PC-3 (cell line): ENCODE data around the gene HIPK2. TPM values are rescaled to one million over a fixed set of nuclear protein-coding genes. Genes with fewer than 3 reads are reported as not detected.

Experiments used
- ATAC-seq: fragments of 200-7000 bp; cut with Tn5 transposase; 2 replicates; pipeline ENCODE4 v1.9.1; 2020; ENCODE audit warnings: mild to moderate bottlenecking, moderate library complexity
- BruUV-seq: library from RNA; stranded (reverse); fragments of 400-500 nt; replicated peaks from 2 replicates; lab custom pipeline; 2021; lab: Mats Ljungman, UMichigan
- CTCF ChIA-PET: fragments of 300-600 bp; sonication (Branson Sonifier 250); formaldehyde crosslinking; loops from one replicate; lab custom pipeline; 2022; ENCODE audit warnings: antibody characterized with exemption; lab: Charles Lee
- POLR2A ChIA-PET: fragments of 300-600 bp; sonication (Branson Sonifier 250); formaldehyde crosslinking; loops from one replicate; lab custom pipeline; 2022; ENCODE audit warnings: antibody characterized with exemption; ENCODE audit not compliant: unreplicated experiment; lab: Charles Lee
- DNase-seq: peaks from one replicate; pipeline ENCODE4 v3.0.0-alpha.2; 2015
- H2AFZ ChIP-seq: fragments of 300-600 bp; sonication (generic); 2 replicates; pipeline ENCODE4 v1.6.0; 2016; ENCODE audit warnings: antibody characterized with exemption, low read length
- H3F3A ChIP-seq: fragments of 300-600 bp; sonication (generic); one replicate; pipeline ENCODE4 v1.6.0; 2017; ENCODE audit warnings: antibody characterized with exemption, low read length, control low read depth, mild to moderate bottlenecking; ENCODE audit not compliant: unreplicated experiment
- H3K27ac ChIP-seq: fragments of 300-600 bp; sonication (generic); 2 replicates; pipeline ENCODE4 v1.5.1; 2016; ENCODE audit warnings: mild to moderate bottlenecking, low read length
- H3K27me3 ChIP-seq: fragments of 300-600 bp; sonication (generic); 2 replicates; pipeline ENCODE4 v1.6.1; 2016; ENCODE audit warnings: low read length, mixed read lengths
- H3K36me3 ChIP-seq: fragments of 300-600 bp; sonication (generic); 2 replicates; pipeline ENCODE4 v1.6.1; 2016; ENCODE audit warnings: low read depth, mixed run types, low read length, mixed read lengths
- H3K4me1 ChIP-seq: fragments of 300-600 bp; sonication (generic); 2 replicates; pipeline ENCODE4 v1.5.1; 2016; ENCODE audit warnings: low read length; ENCODE audit not compliant: insufficient read depth
- H3K4me2 ChIP-seq: fragments of 300-600 bp; sonication (generic); 2 replicates; pipeline ENCODE4 v1.6.0; 2016; ENCODE audit warnings: low read length
- H3K4me3 ChIP-seq: fragments of 300-600 bp; sonication (generic); 2 replicates; pipeline ENCODE4 v1.5.1; 2016; ENCODE audit warnings: mild to moderate bottlenecking, low read length, mixed read lengths
- H3K79me2 ChIP-seq: fragments of 300-600 bp; sonication (generic); 2 replicates; pipeline ENCODE4 v1.6.1; 2017; ENCODE audit warnings: low read length, mixed read lengths
- H3K9ac ChIP-seq: fragments of 300-600 bp; sonication (generic); 2 replicates; pipeline ENCODE4 v1.6.0; 2016; ENCODE audit warnings: mild to moderate bottlenecking, low read length
- H3K9me2 ChIP-seq: fragments of 300-600 bp; sonication (generic); replicated peaks from 2 replicates; pipeline ENCODE4 v1.6.1; 2016; ENCODE audit warnings: mixed run types, low read length, mixed read lengths
- H3K9me3 ChIP-seq: fragments of 300-600 bp; sonication (generic); 2 replicates; pipeline ENCODE4 v1.6.1; 2016; ENCODE audit warnings: low read length, mixed read lengths
- H4K20me1 ChIP-seq: fragments of 300-600 bp; sonication (generic); 2 replicates; pipeline ENCODE4 v1.6.1; 2016; ENCODE audit warnings: low read length, mixed read lengths
- CTCF ChIP-seq: fragments of 300-600 bp; sonication (generic); conservative IDR thresholded peaks from 2 replicates; pipeline ENCODE4 v1.5.1; 2017; ENCODE audit warnings: antibody characterized with exemption, low read depth, mild to moderate bottlenecking, low read length
- EZH2 ChIP-seq: fragments of 300-600 bp; sonication (generic); IDR thresholded peaks from one replicate; pipeline ENCODE4 v1.6.1; 2017; ENCODE audit warnings: antibody characterized with exemption, mild to moderate bottlenecking, low read length; ENCODE audit not compliant: unreplicated experiment
- EZH2phosphoT487 ChIP-seq: fragments of 300-600 bp; sonication (generic); IDR thresholded peaks from 2 replicates; pipeline ENCODE4 v1.6.1; 2018; ENCODE audit warnings: mild to moderate bottlenecking, antibody characterized with exemption, low read length, borderline replicate concordance
- intact Hi-C: fragments of 100-400 bp; cut with micrococcal nuclease; formaldehyde crosslinking; loops from 2 replicates; pipeline ENCODE4 v1.9.0; 2023
- total RNA-seq: library from RNA; depleted of rRNA; stranded (reverse); fragments of >200 nt; gene quantifications from 2 replicates; pipeline ENCODE4 v1.2.3, GENCODE V29; 2014

Gene HIPK2
- total RNA-seq, 1 experiment from 2014 or later: 38.1 TPM

DNA sequence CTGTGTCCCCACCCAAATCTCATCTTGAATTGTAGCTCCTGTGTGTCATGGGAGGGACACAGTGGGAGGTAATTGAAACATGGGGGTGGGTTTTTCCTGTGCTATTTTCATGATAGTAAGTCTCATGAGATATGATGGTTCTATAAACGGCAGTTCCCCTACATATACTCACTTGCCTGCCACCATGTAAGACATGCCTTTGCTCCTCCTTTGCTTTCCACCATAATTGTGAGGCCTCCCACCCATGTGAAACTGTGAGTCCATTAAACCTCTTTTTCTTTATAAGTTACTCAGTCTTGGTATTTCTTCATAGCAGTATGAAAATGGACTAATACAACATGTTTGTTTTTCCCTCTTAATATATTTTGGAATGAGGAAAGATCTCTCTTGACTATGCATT lies 26.8 kb upstream of the HIPK2 start:
- no peak for ATAC-seq
- intact Hi-C loops: no loop called here
- no peak overlapping the region for H2AFZ ChIP-seq
- H3K27ac ChIP-seq: no peak overlapping the region
- no peaks in the 10 kb centered on the region for H3F3A ChIP-seq
- ChIA-PET CTCF (no interaction called here), POLR2A (no interaction called here)
- H3K9me3 ChIP-seq: no peaks in the 10 kb centered on the region
- no TSS peak for BruUV-seq
- H3K4me1 ChIP-seq: no peaks in the 10 kb centered on the region
- DNase-seq: no peak
- no peaks in the 10 kb centered on the region for H4K20me1 ChIP-seq
- TF ChIP-seq EZH2phosphoT487 (no peak), CTCF (no peak), EZH2 (no peak)
- H3K9ac ChIP-seq: no peak overlapping the region
- no peak overlapping the region for H3K4me3 ChIP-seq
- H3K4me2 ChIP-seq: no peak overlapping the region
- H3K79me2 ChIP-seq: no peaks in the 10 kb centered on the region
- no peaks in the 10 kb centered on the region for H3K27me3 ChIP-seq
- H3K9me2 ChIP-seq: no peaks in the 10 kb centered on the region
- no peaks in the 10 kb centered on the region for H3K36me3 ChIP-seq

- no peak overlapping the region for H3K4me2 ChIP-seq
- DNase-seq: peak; percentile 28
- H2AFZ ChIP-seq: no peak overlapping the region
- H3K36me3 ChIP-seq: no peaks in the 10 kb centered on the region; the same call in 1 of the 2 replicates
- no peaks in the 10 kb centered on the region for H4K20me1 ChIP-seq
- POLR2A ChIA-PET: no interaction called here
- no peak overlapping the region for H3K4me3 ChIP-seq
- no peaks in the 10 kb centered on the region for H3K79me2 ChIP-seq
- H3K27ac ChIP-seq: no peak overlapping the region
- intact Hi-C loops: no loop called here
- no peak for TF ChIP-seq EZH2
- no peak for TF ChIP-seq CTCF
- TF ChIP-seq EZH2phosphoT487: no peak
- no peak overlapping the region for H3K9ac ChIP-seq
- no peaks in the 10 kb centered on the region for H3K4me1 ChIP-seq
- H3K27me3 ChIP-seq: no peaks in the 10 kb centered on the region
- no peaks in the 10 kb centered on the region for H3F3A ChIP-seq
- no peaks in the 10 kb centered on the region for H3K9me2 ChIP-seq
- ATAC-seq: peak; percentile 59
- no peaks in the 10 kb centered on the region for H3K9me3 ChIP-seq
- BruUV-seq: no TSS peak
- CTCF ChIA-PET: no interaction called here
Measured at GRCh38 chr7:139799586-139799985, 21.8 kb upstream of the HIPK2 start.

DNA sequence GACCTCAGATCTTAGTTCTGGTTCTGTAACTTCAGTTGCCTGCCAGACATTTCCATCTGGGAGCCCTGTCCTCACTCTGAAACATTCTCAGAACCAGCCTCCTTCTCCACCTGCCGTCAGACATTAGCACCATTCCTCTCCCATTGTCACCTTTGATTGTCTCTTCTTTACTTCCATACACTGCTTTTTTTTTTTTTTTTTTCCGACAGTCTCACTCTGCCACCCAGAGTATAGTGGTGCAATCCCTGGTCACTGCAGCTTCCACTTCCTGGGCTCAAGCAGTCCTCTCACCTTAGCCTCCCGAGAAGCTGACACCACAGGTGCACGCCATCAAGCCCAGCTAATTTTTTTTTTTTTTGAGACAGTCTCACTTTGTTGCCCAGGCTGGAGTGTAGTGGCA lies 21.1 kb upstream of the HIPK2 start:
- intact Hi-C loops: no loop called here
- TF ChIP-seq EZH2phosphoT487: no peak
- TF ChIP-seq EZH2: no peak
- no peak for TF ChIP-seq CTCF
- BruUV-seq: no TSS peak

More for the DNA sequence above, 21.1 kb upstream of the HIPK2 start:
- Histone ChIP-seq H3K27ac (no peak overlapping the region), H3K4me1 (no peaks in the 10 kb centered on the region), H2AFZ (no peak overlapping the region), H3K27me3 (no peaks in the 10 kb centered on the region), H3K36me3 (no peaks in the 10 kb centered on the region; the same call in 1 of the 2 replicates), H4K20me1 (no peaks in the 10 kb centered on the region), H3F3A (no peaks in the 10 kb centered on the region), H3K4me2 (no peak overlapping the region), H3K79me2 (no peaks in the 10 kb centered on the region), H3K9me3 (no peaks in the 10 kb centered on the region), H3K4me3 (no peak overlapping the region), H3K9ac (no peak overlapping the region), H3K9me2 (no peaks in the 10 kb centered on the region)
- DNase-seq (no peak), ATAC-seq (no peak)
- ChIA-PET POLR2A (interaction anchor here (0.6 kb wide), 1 partner anchor 73 kb away, joined by 3 read pairs; no protein-coding TSS in a partner anchor), CTCF (no interaction called here)
